ENCODE measurements around the gene TWNK. TPM values are rescaled to one million over a fixed set of nuclear protein-coding genes. Genes with fewer than 3 reads are reported as not detected.

TWNK gene
- total RNA-seq, 1 donor, result 4.8 TPM

DNA sequence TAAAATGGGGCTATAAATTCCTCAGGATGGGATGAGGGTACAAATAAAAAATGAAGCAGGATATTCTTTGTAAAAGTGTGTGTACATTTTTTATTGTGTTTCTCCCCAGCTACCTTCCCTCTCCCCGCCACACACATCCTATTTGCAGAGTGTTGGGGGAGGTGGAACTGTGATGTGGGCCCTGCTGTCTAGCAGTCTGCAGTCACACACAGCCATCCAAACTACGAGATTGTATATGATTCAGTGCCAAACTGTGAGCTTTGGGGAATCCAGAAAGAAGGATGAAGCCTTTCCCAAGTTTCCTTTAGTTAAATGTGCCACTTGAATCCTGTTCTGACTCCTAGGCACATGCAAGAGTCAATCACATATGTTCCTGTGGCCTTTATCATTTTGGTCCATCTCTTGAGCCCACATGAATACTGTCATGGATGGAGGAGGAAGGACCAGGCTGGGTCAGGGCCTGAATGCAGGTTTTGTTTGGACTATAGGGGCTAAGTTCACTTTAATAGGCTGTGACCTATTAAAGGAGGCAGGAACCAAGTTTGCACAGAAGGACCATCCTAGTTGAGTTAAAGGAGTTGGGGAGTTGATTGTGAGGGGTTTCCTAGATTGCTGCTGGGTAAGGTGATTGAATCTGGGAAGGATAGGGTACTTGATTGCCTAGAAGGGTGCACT is 19.1 kb upstream of the TWNK start:
- H3K4me3 ChIP-seq (ENCODE audit: low read depth, low read length), result no peak overlapping the region
- DNase-seq (ENCODE audit: low read depth), result no peak
- TF ChIP-seq, protein P1, sequence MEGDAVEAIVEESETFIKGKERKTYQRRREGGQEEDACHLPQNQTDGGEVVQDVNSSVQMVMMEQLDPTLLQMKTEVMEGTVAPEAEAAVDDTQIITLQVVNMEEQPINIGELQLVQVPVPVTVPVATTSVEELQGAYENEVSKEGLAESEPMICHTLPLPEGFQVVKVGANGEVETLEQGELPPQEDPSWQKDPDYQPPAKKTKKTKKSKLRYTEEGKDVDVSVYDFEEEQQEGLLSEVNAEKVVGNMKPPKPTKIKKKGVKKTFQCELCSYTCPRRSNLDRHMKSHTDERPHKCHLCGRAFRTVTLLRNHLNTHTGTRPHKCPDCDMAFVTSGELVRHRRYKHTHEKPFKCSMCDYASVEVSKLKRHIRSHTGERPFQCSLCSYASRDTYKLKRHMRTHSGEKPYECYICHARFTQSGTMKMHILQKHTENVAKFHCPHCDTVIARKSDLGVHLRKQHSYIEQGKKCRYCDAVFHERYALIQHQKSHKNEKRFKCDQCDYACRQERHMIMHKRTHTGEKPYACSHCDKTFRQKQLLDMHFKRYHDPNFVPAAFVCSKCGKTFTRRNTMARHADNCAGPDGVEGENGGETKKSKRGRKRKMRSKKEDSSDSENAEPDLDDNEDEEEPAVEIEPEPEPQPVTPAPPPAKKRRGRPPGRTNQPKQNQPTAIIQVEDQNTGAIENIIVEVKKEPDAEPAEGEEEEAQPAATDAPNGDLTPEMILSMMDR (IDR thresholded peaks at IDR 0.05; ENCODE audit: insufficient read depth, low read length), result no peak

DNA sequence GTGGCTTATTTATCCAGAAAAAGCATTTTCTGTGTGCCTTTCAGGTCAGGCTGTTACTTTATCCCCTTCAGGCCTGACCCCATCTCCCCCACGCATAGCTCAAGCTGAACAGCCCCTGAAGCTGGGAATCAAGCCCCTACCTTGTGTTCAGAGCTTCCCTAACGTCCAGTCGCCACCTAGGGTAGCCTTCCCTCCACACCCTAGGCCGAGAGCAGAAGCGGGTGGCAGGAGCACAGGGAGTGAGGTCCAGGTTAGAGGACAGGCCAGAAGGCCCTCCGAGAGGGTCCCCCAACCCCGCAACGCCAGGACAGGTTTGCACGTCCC is 18.5 kb upstream of the TWNK start:
- TF ChIP-seq, protein P1 (IDR thresholded peaks at IDR 0.05; ENCODE audit: insufficient read depth, low read length), result no peak
- peak overlapping the region; percentile 68 for H3K4me3 ChIP-seq (ENCODE audit: low read depth, low read length)
- DNase-seq (ENCODE audit: low read depth), result no peak

DNA sequence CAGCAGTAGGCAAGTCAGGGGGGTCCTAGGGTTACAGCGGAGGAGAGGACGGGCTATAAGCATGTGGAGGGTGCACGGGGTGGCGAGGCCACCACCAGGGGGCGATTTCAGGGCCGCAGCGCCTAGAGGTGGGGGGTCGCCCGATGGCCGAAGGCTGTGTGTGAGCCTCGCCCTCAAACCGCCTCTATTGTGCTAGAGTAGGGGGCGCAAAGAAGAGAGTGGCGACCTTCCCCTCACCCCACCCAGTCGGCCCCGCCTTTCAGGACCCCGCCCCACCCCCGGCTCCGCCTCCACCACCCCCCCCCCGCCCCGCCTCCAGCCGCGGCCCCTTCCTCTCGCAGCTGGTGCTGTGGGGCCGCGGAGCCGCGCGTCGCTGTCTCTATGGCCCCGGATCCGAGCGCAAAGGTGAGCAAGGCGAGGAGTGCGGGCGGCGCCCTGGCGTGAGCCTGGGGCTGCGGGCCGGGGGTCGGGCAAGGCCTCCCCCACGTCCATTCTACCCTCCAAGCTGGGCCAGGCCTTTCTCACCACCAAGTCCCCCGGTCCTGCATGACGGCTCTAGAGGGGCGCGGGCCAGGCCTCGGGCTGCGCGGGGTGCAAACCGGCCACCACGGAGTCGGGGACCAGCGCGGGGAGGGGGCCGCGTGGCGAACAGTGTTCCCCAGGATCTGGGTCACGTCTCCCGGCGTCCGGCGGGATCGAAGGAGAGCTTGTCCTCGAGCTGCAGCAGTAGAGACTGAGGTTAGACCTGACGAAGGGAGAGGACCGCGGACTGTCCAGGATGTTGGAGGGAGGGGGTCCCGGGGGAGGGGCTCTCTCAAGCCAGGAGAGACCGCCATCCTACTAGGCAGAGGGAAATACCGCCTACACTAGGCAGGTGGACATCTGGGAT is 17.9 kb upstream of the TWNK start, which contains the start of gene SEMA4G:
SEMA4G (plus strand) TSS at position 318 of the 889 bp plus-strand sequence. CDS start 3,409 bp downstream, outside the sequence.
- peak within 1 kb of the TSS; percentile 68 for H3K4me3 ChIP-seq (ENCODE audit: low read depth, low read length)
- DNase-seq (ENCODE audit: low read depth), result peak; percentile 31
- TF ChIP-seq, protein P1 (IDR thresholded peaks at IDR 0.05; ENCODE audit: insufficient read depth, low read length), result peak; percentile 85

- TF ChIP-seq, protein P1 (IDR thresholded peaks at IDR 0.05; ENCODE audit: insufficient read depth, low read length), result no peak
- DNase-seq (ENCODE audit: low read depth), result no peak
- H3K4me3 ChIP-seq (ENCODE audit: low read depth, low read length), result peak overlapping the region; percentile 68
Measured at GRCh38 chr10:100970076-100970913, 17.0 kb upstream of the TWNK start.

- TF ChIP-seq, protein P1 (IDR thresholded peaks at IDR 0.05; ENCODE audit: insufficient read depth, low read length), result no peak
- DNase-seq (ENCODE audit: low read depth), result no peak
- no peak overlapping the region for H3K4me3 ChIP-seq (ENCODE audit: low read depth, low read length)
Measured at GRCh38 chr10:100970914-100971811, 16.2 kb upstream of the TWNK start.
